Measurements from ENCODE around the gene LRRC3C.
A peak's percentile ranks its signal among the peaks of the same experiment; 100 is the strongest.
"Not testable (repeated sequence)": the region's sequence is repeated elsewhere in the genome, so short reads cannot be mapped to it uniquely, and the experiment has no call there.

Gene LRRC3C, protein sequence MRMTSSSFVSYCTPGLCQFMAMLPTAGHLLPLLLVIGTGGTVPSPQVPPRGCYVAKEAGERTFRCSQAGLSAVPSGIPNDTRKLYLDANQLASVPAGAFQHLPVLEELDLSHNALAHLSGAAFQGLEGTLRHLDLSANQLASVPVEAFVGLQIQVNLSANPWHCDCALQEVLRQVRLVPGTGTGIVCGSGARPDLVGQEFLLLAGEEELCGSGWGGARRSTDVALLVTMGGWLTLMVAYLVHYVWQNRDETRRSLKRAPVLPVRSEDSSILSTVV

DNA sequence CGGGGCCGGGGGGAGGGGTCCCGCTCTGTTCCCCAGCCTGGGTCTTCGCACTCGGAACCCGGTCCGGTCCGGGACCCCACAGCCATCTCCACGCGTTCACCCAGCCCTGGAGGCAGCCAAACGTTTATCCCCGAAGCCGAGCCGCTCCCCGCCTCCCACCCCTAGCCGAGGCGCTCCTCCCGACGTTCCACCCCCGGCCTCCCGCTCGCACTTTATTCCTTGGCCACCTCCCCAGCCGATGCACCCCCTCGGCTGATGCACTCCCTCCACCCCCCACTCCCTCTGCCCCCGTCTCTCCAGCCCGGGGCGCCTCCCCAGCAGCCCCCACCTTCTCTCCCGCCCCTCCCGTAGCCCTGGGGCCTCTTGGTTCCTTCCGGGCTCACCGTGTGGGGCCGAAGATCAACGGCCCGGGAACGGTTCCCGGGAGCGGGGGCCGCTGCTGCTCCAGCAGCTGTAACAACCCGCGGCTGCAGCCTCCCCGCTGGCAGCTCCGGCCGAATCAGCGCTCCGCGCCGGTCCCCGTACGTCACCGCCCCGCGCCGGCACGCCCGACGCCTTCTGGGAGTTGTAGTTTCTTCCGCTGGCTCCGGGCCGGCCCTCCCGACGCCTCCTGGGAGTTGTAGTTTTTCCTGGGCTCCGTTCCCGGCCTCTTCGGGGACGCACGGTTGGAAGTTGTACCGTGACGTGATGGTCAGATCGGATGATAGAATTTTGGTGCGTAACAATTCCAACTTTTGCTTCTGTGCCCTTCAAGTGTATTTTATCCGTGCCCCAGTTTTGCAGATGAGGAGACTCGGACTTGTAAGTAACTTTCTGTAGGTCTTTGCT lies at the start of gene LRRC3C, which contains the start of gene ORMDL3:
Gene LRRC3C, plus strand, starts transcription at position 632 of the 828 bp plus-strand sequence. CDS start 13,792 bp downstream, outside the sequence.
Gene ORMDL3, minus strand, starts transcription at position 501 of the 828 bp plus-strand sequence. CDS start 3,398 bp downstream, outside the sequence.
- DNase-seq, result peak; percentile 93

DNA sequence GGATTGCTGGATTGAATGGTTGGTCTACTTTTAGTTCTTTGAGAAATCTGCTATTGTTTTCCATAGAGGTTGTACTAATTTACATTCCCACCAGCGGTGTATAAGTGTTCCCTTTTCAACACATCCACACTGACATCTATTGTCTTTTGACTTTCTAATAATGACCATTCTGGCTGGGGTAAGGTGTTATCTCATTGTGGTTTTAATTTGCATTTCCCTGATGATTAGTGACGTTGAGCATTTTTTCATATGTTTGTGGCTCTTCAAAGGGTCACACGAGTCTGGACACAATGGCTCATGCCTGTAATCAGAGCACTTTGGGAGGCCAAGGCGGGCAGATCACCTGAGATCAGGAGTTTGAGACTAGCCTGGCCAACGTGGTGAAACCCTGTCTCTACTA lies 41.4 kb upstream of the LRRC3C start:
- not testable (repeated sequence) for DNase-seq

DNA sequence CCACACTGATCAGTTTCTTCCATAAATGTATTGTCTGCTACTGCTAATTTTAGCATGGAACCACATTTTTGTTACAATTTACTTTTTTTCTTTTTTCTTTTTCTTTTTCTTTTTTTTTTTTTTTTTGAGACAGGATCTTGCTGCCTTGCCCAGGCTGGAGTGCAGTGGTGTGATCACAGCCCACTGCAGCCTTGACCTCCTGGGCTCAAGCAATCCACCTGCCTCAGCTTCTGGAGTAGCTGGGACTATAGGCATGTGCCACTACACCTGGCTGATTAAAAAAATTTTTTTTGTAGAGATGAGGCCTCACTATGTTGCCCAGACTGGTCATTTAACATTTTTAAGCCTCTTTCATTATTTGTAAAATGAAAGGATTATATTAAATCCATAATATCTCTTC lies 40.5 kb upstream of the LRRC3C start:
- no peak for DNase-seq

DNA sequence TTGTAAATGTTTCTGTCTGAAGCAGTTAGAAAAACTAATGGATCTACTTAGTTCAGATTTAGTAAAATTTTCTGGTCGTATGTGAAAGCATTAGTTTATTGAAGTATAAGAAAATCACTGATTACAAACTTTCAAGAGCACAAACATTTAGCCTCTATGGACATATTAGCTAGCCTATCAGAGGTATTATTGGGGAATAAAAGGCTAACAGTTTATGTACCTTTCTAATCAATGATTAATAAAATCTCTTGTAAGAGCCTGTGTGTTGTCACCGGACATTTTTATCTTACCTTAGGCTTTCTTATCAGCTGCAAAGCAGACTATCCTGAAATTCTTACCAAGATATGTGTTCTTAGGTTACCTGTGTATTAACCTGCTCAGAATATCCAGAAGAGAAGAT lies 38.3 kb upstream of the LRRC3C start:
- no peak for DNase-seq

DNA sequence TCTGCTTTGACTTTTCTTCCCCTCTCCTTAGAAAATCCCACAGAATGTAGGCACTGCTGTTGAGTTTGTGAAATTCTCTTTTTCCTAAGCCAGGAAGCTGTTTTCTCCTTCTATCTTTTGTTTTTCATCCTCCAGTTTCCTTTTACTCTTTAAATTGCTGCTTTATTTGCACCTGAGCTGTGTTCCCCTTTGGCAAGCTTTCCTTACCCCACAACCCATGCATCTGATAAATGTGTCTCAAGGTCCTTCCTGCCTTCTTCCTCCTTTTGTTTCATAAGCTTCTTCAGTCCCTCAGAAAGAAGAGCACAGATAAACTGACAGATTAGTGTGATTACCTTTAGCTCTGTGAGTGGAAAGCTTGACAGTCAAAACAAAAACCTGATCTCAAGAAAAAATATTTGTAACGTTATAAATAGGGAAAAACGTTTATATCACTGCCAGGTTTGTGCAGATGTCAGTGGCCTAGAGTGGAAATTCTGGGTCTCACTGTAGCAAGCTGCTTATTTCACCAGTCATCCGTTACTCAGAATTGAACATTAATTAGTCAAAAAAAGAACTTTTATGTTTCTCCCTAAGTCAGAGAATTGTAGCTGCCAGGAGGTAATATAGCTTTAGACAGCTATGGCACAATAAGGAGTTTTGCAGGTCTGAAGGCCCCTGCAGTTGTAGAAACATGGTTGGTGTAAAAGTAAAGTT lies 32.7 kb upstream of the LRRC3C start:
- DNase-seq, result no peak

DNA sequence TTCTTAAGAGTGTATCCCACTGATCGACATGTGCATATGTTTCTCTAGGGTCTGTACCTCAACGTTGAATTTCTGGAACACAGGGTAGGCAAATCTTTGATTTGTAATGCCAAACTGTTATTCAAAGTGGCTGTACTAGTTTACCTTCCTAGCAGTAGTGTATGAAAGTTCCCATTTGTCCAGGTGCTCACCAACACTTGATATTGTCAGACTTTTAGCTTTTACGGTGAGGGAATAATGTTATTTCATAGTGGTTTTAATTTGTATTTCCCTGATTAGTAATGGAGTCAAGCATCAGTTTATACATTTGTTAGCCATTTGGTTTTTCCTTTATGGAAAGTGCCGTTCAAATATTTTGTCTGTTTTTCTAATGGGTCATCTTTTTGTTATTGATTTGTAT lies 29.4 kb upstream of the LRRC3C start:
- no peak for DNase-seq

DNA sequence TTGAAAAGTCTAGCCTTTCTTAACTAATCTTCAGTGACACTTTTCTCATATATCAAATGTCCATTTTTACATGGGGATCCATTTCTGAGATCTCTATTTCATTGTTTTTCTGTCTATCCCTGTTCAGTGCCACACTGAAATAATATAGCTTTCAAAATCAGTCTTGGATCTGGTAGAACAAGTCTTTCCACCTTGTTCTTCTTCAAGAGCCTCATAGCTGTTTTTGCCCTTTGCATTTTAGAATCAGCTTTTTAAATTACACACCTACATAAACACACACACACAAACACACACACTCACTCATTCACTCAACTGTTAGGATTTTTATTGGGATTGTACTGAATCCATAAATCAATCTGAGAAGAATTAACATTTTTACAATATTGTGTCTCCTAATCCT lies 28.3 kb upstream of the LRRC3C start:
- no peak for DNase-seq

DNA sequence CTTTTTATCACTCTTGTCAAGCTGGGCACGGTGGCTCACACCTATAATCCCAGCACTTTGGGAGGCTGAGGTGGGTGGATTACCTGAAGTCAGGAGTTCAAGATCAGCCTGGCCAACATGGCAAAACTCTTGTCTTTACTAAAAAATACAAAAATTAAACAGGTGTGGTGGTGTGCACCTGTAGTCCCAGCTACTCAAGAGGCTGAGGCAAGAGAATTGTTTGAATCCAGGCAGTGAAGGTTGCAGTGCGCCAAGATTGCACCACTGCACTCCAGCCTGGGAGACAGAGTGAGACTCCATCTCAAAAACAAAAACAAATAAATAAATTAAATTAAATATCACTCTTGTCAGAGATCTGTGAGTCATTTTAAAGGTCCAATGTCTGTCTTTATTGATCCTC lies 25.5 kb upstream of the LRRC3C start:
- not testable (repeated sequence) for DNase-seq

DNA sequence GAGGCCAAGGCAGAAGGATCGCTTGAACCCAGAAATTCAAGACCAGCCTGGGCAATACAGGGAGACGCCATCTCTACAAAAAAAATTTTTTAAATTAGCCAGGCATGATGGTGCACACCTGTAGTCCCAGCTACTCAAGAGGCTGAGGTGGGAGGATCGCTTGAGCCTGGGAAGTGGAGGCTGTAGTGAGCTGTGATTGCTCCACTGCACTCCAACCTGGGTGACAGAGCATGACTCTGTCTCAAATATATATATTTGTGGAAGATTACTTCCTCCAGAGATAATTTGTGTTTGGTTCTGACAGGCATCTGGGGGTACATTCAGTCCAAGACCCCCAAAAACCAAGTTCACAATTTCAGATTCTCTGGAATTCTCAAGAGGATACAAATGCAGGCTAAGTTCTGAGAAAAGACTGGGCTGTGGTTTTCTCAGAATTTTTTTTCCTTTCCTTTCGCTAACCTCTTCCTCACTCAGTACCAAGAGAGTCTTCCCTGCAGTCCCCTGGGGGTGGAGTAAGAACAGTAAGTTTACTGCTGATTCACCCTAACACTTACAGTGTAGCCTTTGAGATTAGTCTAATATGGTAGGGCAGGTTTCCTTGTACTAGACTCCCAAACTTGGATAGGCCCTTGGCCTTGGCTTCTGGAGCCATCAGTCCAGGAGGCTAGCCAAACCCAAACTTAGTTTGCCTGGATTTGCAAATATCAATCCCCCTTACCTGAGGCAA lies 24.2 kb upstream of the LRRC3C start:
- no peak for DNase-seq

DNA sequence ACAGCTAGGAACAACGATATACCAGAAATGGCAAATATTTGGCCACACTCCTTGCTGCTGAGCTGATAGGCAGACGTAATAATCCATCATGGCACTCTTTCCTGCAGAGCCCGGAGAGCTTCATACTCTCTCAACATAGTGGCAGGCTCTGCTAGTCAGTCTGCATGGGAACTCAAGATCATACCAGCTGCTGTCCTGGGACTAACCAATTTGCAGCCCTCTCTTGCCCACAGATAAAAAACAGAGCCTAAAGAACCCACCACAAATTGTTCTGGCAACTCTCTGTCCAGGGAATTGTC lies 22.6 kb upstream of the LRRC3C start:
- DNase-seq, result no peak

DNA sequence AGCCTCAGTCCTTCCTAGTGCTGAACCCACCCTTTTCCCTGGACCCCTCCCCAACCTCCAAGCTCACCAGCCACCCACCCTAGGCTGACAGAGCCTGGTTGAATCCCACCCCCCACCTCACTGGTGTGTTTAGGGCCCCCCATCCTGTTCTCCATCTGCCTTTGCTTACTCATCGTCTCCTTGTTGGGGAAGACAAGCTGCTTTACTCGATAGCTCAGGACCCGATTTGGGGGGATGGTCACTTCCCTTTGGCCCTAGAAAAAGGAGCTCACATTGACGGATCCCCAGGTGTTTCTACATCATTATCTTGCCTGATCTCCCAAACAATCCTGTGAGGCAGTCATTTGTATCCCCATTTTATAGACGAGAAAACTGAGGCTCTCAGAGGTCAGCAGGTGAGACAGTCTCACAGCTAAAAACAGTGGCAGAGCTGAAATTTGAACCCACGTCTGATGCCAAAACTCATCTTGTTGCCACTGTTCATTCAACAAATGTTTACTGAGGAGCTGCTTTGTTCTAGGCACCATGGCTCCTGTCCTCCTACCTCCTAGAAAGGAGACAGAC lies 18.7 kb upstream of the LRRC3C start:
- DNase-seq, result no peak

DNA sequence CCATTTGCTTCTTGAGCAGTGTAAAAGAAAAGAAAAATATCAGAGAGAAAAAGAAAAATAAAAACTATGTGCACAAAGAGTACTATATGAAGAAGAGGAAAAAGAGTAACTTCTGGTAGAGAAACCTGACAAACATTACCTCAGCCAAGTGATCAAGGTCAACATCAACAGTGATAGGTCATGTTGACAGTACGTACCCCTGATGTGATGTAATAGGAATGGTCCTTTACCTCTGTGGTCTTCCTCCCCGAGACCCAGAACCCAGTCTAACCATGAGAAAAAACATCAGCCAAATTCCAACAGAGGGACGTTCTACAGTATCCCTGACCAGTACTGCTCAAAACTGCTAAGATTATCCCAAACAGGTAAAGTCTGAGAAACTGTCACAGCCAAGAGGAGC lies 13.5 kb upstream of the LRRC3C start:
- no peak for DNase-seq

DNA sequence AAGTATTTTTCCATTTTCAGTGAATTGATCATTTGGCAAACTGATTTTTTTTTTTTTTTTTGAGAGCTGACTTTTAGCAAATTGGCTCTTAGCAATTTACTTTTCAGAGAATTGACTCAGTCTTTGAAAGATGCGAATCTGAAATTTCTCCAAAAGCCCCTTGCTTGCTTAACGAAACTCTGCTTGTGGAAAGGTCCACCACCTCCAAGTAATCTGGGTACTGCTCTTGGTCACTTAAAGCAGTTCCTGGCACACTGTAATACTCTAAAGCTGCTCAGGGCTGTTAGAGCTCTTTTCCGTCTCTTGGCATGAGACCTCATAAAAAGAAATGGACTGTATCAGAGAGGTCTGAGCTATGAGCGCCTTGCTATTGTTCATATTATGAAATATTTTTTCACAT lies 12.0 kb upstream of the LRRC3C start:
- no peak for DNase-seq

DNA sequence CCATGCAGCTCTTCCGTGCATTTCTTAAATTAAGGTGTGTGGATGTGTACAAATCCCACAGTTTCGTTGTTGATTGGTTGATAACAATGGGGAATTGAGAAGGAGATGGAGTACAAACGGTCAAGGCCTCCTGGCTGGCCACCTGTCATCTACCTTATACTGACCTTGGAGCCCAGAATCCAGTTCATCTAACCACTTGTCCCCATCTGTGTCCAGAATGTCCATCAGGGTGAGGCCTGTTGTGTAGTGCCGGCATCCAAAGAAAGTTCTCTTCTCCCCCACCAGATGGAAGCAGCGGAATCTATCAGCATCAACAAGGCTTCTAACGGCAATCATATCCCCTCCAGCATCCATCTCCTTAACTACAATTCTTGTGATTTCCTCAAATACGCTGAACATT lies 10.6 kb upstream of the LRRC3C start:
- DNase-seq, result no peak

DNA sequence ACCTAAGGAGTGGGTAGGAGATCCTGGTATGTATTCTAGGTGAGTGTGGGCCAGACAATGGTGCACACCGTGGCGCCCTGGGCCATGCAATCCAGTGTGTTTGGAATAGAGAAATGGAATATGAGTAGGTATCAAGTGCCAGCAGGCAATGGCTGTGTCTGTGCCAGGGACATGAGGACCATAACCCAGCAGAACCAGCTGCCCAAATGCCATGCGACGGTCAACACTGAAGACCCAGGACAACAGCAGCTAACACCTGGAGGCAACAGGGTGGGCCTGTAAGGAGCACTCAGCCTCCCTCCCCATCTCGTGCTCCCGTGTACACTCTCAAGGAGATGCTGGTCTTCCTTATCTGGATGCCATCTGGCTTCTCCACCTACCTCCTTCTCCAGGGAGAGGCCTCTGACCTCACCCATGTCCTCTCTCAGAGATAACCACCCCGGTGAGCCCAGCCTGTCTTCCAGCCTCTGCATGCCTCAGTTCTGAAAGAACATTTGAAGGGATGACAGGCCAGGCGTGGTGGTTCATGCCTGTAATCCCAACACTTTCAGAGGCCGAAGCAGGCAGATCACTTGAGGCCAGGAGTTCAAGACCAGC lies 8.3 kb upstream of the LRRC3C start:
- no peak for DNase-seq

DNA sequence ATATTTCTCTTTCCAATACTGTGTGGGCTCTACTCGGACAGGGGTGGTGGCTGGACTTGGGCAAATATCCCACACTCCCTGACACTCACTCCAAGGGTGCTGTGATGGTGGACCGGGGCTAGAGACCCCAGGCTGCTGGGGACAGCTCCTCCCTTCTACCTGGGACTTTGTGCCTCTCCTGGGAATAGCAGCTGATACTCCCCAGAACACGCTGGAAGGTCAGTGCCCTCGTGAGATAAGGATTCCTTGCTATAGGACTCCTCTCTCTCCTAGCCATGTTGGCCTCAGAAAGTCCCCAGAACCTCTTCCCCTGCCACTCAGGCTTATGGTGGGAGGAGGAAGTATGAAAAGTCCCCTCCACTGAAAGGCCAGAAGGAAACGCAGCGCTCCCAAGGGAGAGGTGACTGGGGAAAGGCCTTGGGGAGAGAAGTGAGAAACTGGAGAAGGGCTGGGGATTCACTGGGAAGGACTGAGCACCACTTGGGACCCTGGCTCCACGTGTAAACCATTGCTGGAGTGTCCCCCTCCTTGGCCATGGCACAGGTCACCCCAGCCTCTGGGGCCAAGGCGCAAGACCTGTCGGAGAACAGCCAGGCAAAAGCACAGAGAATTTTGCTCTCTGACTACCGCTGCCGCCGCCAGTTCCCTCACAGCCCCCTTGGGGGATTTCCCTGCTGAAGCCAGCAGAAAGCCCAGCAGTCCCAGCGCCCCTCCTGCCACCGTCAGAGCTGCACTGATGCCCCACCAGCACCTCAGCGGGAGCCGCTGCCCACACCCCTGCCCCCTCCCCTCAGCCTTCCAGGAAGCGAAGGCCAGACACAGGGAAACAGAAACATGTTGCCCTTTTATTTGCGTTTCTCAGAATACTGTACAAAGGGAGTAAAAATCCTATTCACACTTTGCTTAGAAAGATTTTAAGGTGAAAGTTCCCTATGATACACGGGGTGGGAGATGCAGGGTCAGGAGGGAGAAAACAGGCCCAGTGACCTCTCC lies 7.0 kb upstream of the LRRC3C start:
- DNase-seq, result no peak

DNA sequence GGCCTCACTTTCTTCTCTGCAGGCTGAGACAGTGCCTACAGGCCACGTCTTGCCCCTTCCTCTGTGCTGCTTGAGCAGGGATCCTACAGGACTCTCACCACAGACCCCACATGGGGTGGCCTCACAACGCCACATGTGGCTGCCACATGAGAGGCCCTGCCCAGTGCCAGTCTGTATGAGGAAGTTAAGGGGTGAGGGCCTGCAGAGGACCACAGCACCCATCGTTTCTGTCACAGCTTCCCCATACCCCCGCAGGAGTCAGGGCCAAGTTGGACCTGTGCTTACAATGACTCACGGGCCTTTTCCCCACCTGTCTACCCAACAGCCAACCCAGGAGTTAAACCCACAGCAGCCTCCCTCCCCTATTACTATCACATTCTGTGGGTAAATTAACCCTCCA lies 6.2 kb upstream of the LRRC3C start:
- no peak for DNase-seq

DNA sequence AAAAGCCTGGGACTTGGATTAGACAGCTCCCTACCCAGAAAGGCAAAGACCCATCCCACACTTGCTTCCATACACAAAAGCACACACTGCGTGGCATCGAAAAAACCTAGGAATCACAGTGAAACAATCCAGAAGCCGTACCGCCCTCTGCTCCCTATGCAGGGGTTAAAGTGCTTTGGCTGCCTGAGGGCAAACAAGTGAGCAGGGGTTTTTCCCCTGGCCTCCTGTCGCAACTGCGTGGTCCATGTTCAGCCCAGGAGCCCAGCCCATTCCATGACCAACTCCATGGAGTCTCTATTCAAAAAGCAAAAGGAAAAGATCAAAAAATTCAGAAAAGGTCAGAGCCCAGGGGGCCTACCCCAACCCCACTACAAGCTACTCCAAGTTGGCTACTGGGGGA lies 5.5 kb upstream of the LRRC3C start:
- no peak for DNase-seq

DNA sequence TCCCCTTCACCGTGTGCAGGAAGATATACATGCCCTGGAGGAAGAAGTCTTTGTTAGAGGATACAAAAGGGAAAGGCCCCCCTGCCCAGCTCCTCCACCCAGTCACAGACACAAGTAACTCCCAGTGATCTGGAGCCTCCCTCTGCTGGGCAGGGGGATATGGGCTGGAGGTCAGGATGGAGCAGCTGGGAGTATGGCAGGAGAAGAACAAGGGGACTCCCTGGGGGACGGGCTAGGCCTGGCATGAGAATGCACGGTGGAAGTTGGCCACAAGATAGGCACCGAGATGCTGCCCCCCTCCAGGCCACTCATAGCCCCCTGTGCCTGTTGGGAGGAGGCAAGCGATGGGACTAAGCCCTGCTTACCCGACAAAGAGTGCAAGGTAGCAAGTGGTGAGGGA lies 4.3 kb upstream of the LRRC3C start:
- DNase-seq, result no peak

DNA sequence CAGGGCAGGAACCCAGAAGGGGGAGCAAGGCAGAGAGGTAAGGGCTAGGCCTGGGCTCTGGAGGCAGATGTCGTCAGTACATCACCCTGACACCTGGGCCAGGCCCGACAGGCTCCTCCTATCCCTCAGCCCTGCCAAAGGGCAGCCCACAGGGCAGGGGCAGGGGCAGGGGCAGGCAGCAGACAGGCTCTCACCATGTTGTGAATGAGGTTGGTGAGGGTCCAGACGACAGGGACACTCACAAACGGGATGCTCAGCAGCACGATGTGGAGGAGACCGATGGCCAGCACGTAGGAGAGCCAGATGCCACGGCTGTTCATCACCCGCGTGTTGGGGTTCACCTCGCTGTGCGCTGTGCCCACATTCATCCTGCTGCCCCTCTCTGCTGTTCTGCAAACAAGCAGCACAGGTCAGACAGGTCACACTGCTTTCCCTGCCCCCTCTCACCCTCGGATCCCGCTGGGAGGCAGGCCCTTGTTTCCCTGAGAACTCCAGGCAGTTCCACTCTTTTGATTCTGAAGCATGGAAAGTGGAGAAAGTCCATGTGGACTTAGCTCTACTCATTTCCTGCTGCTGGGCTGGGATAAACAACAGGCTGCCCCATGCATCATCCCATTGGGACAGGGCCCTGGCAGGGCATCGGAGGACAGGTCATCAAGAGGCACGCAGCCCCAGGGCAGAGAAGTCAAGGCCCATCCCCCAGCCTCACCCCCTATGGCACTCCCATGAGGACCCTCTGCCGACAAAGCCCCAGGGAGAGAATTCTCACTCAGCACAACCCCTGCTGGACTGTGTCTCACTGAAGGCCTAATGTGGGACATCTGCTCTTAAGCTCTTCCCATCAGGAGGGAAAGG lies 3.5 kb upstream of the LRRC3C start:
- no peak for DNase-seq

Data from NCI-H345 (cell line).